GM12891 (cell line): ENCODE results near the gene HES1. TPM values are rescaled to one million over a fixed set of nuclear protein-coding genes. Genes with fewer than 3 reads are reported as not detected.
"Not testable (repeated sequence)": the region's sequence is repeated elsewhere in the genome, so short reads cannot be mapped to it uniquely, and the experiment has no call there.

ENCODE experiments used
- DNase-seq: peaks from one replicate; pipeline ENCODE4 v3.0.0; 2011; ENCODE audit warnings: low spot score; ENCODE audit not compliant: insufficient read length
- FAIRE-seq: peaks from 2 replicates; lab custom pipeline; 2011; peaks lifted over from hg19 to GRCh38; lab: Jason Lieb, UNC
- PAX5 ChIP-seq: IDR thresholded peaks from 2 replicates; pipeline ENCODE4 v1.6.1; 2011; ENCODE audit warnings: low read length, moderate library complexity, mild to moderate bottlenecking; ENCODE audit not compliant: insufficient read depth, severe bottlenecking
- POLR2A ChIP-seq: IDR thresholded peaks from 2 replicates; pipeline ENCODE4 v1.6.1; 2011; ENCODE audit warnings: low read depth, low read length, control low read depth
- POLR2AphosphoS5 ChIP-seq: IDR thresholded peaks from 2 replicates; pipeline ENCODE4 v1.6.1; 2011; ENCODE audit warnings: low read depth, low read length, control low read depth
- POU2F2 ChIP-seq: IDR thresholded peaks from 2 replicates; pipeline ENCODE4 v1.6.1; 2011; ENCODE audit warnings: low read depth, mild to moderate bottlenecking, control low read depth, low read length, moderate library complexity
- SPI1 ChIP-seq: IDR thresholded peaks from 2 replicates; pipeline ENCODE4 v1.6.1; 2011; ENCODE audit warnings: low read depth, low read length, control low read depth
- TAF1 ChIP-seq: IDR thresholded peaks from 2 replicates; pipeline ENCODE4 v1.6.1; 2011; ENCODE audit warnings: low read depth, low read length, control low read depth
- polyA plus RNA-seq: library from polyadenylated mRNA; unstranded; fragments of >200 nt; gene quantifications from one replicate; pipeline ENCODE4 v1.2.1, GENCODE V29; 2012; ENCODE audit warnings: low read depth, missing spikeins, inconsistent platforms; ENCODE audit not compliant: missing spikeins

The HES1 gene
- 10.6 TPM for polyA plus RNA-seq

GRCh38 chr3:194135806-194136518 lies at the start of gene HES1:
Gene HES1, plus strand, starts transcription at chr3:194136148. Its CDS starts 233 bp downstream, at chr3:194136381.
- FAIRE-seq (peak; percentile 88), DNase-seq (peak; percentile 62)
- TF ChIP-seq POLR2AphosphoS5: peak; percentile 95
- no peak for TF ChIP-seq SPI1
- peak; percentile 84 for TF ChIP-seq TAF1
- peak; percentile 48; the same call in 1 of the 2 replicates for TF ChIP-seq POU2F2
- peak; percentile 1 for TF ChIP-seq PAX5
- peak; percentile 96 for TF ChIP-seq POLR2A

- DNase-seq (no peak), FAIRE-seq (no peak)
- TF ChIP-seq TAF1: no peak
- no peak for TF ChIP-seq POLR2AphosphoS5
- TF ChIP-seq SPI1: no peak
- TF ChIP-seq POU2F2: no peak
- TF ChIP-seq PAX5: no peak
- no peak for TF ChIP-seq POLR2A
Observed at GRCh38 chr3:194086388-194087075, 49.4 kb upstream of the HES1 start.

- DNase-seq (no peak), FAIRE-seq (no peak)
- TF ChIP-seq TAF1 (no peak), PAX5 (no peak), POU2F2 (no peak), POLR2A (no peak), SPI1 (no peak), POLR2AphosphoS5 (no peak)
Observed at GRCh38 chr3:194087280-194087679, 48.7 kb upstream of the HES1 start.

GRCh38 chr3:194087995-194088855 lies 47.7 kb upstream of the HES1 start:
- TF ChIP-seq POU2F2 (no peak), SPI1 (peak; percentile 49)
- DNase-seq (no peak), FAIRE-seq (peak; percentile 9)

- DNase-seq (peak; percentile 39), FAIRE-seq (peak; percentile 72)
- peak; percentile 31; the same call in 1 of the 2 replicates for TF ChIP-seq SPI1
- TF ChIP-seq PAX5: peak; percentile 62
- no peak for TF ChIP-seq POU2F2
Observed at GRCh38 chr3:194089357-194090177, 46.4 kb upstream of the HES1 start.

GRCh38 chr3:194090178-194090555 lies 45.8 kb upstream of the HES1 start:
- DNase-seq, FAIRE-seq: not testable (repeated sequence)

- no peak for FAIRE-seq
- no peak for DNase-seq
- TF ChIP-seq PAX5 (no peak), POLR2A (no peak), SPI1 (no peak), TAF1 (no peak), POLR2AphosphoS5 (no peak), POU2F2 (no peak)
Observed at GRCh38 chr3:194090716-194091115, 45.2 kb upstream of the HES1 start.

- TF ChIP-seq PAX5 (no peak), SPI1 (no peak), POLR2AphosphoS5 (no peak), TAF1 (no peak), POLR2A (no peak), POU2F2 (no peak)
- DNase-seq (no peak), FAIRE-seq (no peak)
Observed at GRCh38 chr3:194091141-194091540, 44.8 kb upstream of the HES1 start.

- not testable (repeated sequence) for DNase-seq, FAIRE-seq
Observed at GRCh38 chr3:194091897-194092296, 44.1 kb upstream of the HES1 start.

- DNase-seq (no peak), FAIRE-seq (no peak)
- TF ChIP-seq SPI1 (peak; percentile 82), POLR2A (no peak)
Observed at GRCh38 chr3:194092881-194093301, 43.1 kb upstream of the HES1 start.
